ENCODE results near the gene ELFN2.

DNA sequence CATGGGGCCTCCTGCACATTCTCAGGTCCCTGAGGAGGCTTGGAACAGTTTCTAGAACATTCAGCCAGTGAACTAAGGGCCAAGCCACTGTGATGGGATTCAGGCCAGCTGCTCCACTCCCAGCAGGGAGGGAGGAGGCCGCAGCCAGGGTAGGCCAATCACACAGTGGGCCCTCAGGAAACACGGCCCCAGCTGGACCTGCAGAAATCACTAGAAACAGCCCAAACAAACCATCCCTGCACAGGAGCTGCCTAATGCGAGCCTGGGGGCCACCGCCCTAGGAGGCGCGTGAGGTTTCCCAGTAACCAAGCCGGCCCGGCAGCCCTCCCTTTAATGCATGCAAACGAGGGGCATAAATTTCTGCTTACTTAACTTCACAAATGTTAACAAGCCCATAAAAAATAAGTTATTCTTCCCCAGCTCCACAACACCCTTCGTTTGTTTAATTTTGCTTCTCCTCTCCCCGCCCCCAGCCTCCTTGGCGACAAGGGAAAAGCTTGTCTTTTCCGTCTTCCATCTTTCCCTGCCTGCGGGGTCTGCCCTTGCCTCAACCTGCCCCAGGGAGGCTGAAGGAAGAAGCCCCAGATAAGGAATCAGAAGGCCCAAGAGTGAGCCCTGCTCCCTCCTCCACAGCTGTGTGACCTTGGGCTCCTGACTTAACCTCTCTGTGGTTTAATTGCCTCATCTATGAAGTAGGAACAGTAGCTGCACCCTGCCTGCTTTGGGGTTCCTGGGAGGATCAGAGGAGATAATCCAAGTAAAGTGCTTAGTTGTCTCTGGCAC, 25.7 kb downstream of the ELFN2 start:
- no peak for TF ChIP-seq FOXK2 (IDR thresholded peaks at IDR 0.05)
- no peak for TF ChIP-seq SP1 (IDR thresholded peaks at IDR 0.05)
- no peak for TF ChIP-seq BHLHE40 (IDR thresholded peaks at IDR 0.05; ENCODE audit: borderline replicate concordance)
- no peak for TF ChIP-seq ZNF384 (IDR thresholded peaks at IDR 0.05)
